ENCODE results near the gene OSBPL10. TPM values are rescaled to one million over a fixed set of nuclear protein-coding genes. Genes with fewer than 3 reads are reported as not detected.

Gene OSBPL10
- total RNA-seq, 1 donor from 2014 or later, result 24.4 TPM

DNA sequence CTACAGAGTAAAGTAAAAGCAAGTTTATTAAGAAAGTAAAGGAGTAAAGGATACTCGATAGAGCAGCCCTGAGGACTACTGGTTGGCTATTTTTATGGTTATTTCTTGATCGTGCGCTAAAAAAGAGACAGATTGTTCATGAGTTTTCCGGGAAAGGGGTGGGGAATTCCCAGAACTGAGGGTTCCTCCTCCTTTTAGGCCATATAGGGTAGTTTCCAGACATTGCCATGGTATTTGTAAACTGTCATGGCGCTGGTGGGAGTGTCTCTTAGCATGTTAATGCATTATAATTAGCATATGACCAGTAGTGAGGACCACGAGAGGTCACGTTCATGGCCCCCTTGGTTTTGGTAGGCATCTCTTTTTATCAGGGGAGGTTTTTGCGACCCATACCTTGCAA lies 213.1 kb downstream of the OSBPL10 start:
- H3K27ac Mint-ChIP-seq, result no peak overlapping the region
- H3K27me3 Mint-ChIP-seq, result no peaks in the 10 kb centered on the region
- DNase-seq (ENCODE audit: extremely low spot score, unreplicated experiment), result no peak
- H3K4me3 Mint-ChIP-seq, result no peak overlapping the region
- H3K9me3 Mint-ChIP-seq, result peaks cover 4% of the 10 kb centered on the region
- no peaks in the 10 kb centered on the region for H3K36me3 Mint-ChIP-seq
- no peak for TF ChIP-seq CTCF (conservative IDR thresholded peaks at IDR 0.05)
- peaks cover 46% of the 10 kb centered on the region for H3K4me1 Mint-ChIP-seq (ENCODE audit: unreplicated experiment)

GRCh38 chr3:31766669-31767068 lies 214.4 kb downstream of the OSBPL10 start:
- no peak for TF ChIP-seq CTCF (conservative IDR thresholded peaks at IDR 0.05)
- H3K9me3 Mint-ChIP-seq, result peaks cover 4% of the 10 kb centered on the region
- H3K27ac Mint-ChIP-seq, result peak overlapping the region; percentile 27
- H3K4me3 Mint-ChIP-seq, result no peak overlapping the region
- H3K4me1 Mint-ChIP-seq (ENCODE audit: unreplicated experiment), result peaks cover 51% of the 10 kb centered on the region
- DNase-seq (ENCODE audit: extremely low spot score, unreplicated experiment), result no peak
- H3K36me3 Mint-ChIP-seq, result no peaks in the 10 kb centered on the region
- H3K27me3 Mint-ChIP-seq, result no peaks in the 10 kb centered on the region

DNA sequence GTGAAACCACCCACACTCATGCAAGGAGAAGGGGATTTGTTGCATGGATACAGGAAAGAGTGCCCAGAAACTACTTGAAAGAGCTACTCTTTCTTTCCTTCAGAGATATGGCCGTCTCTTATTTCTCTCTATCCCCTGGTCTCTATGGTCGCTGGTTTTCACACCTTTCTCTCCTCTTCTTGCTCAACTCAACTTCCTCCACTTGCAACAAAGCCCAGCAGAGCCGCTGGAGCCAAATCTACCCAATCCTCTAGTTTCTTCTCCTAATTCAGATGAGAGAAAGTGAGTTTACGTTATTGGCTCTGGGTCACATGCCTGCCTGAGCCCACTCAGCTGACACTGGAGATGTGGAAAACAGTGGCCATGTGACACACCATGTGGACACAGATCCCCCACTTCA lies 215.2 kb downstream of the OSBPL10 start:
- peaks cover 4% of the 10 kb centered on the region for H3K9me3 Mint-ChIP-seq
- H3K4me3 Mint-ChIP-seq, result no peak overlapping the region
- H3K4me1 Mint-ChIP-seq (ENCODE audit: unreplicated experiment), result peaks cover 50% of the 10 kb centered on the region
- no peak for DNase-seq (ENCODE audit: extremely low spot score, unreplicated experiment)
- no peaks in the 10 kb centered on the region for H3K36me3 Mint-ChIP-seq
- H3K27ac Mint-ChIP-seq, result no peak overlapping the region
- H3K27me3 Mint-ChIP-seq, result no peaks in the 10 kb centered on the region
- no peak for TF ChIP-seq CTCF (conservative IDR thresholded peaks at IDR 0.05)

GRCh38 chr3:31763731-31764130 lies 217.3 kb downstream of the OSBPL10 start:
- peak overlapping the region; percentile 7 for H3K4me3 Mint-ChIP-seq
- no peaks in the 10 kb centered on the region for H3K27me3 Mint-ChIP-seq

GRCh38 chr3:31762888-31763351 lies 218.1 kb downstream of the OSBPL10 start:
- H3K27ac Mint-ChIP-seq, result peak overlapping the region; percentile 6
- no peaks in the 10 kb centered on the region for H3K36me3 Mint-ChIP-seq
- no peaks in the 10 kb centered on the region for H3K9me3 Mint-ChIP-seq
- H3K4me3 Mint-ChIP-seq, result peak overlapping the region; percentile 30
- no peak for DNase-seq (ENCODE audit: extremely low spot score, unreplicated experiment)
- no peaks in the 10 kb centered on the region for H3K27me3 Mint-ChIP-seq
- TF ChIP-seq CTCF (conservative IDR thresholded peaks at IDR 0.05), result no peak
- peaks cover 42% of the 10 kb centered on the region for H3K4me1 Mint-ChIP-seq (ENCODE audit: unreplicated experiment)

More at GRCh38 chr3:31763731-31764130, 217.3 kb downstream of the OSBPL10 start:
- Mint-ChIP-seq H3K4me1 (ENCODE audit: unreplicated experiment) (peaks cover 47% of the 10 kb centered on the region), H3K9me3 (peaks cover 1% of the 10 kb centered on the region), H3K27ac (peak overlapping the region; percentile 6), H3K36me3 (no peaks in the 10 kb centered on the region)
- no peak for TF ChIP-seq CTCF (conservative IDR thresholded peaks at IDR 0.05)
- no peak for DNase-seq (ENCODE audit: extremely low spot score, unreplicated experiment)

Data from type B pancreatic cell (in vitro differentiated cells).